HEK293T (cell line): Measurements from ENCODE around the gene TMEM150C.
"Not testable (repeated sequence)": the region's sequence is repeated elsewhere in the genome, so short reads cannot be mapped to it uniquely, and the experiment has no call there.

ENCODE experiments used
- ARNT ChIP-seq: fragments of 450-650 bp; IDR thresholded peaks from 2 replicates; pipeline ENCODE4 v1.6.1; 2017; ENCODE audit warnings: mild to moderate bottlenecking
- CTBP1 ChIP-seq: fragments of 450-650 bp; IDR thresholded peaks from 2 replicates; pipeline ENCODE4 v1.6.1; 2016; ENCODE audit warnings: borderline replicate concordance
- ELF4 ChIP-seq: fragments of 450-650 bp; IDR thresholded peaks from 2 replicates; pipeline ENCODE4 v1.6.1; 2017; ENCODE audit warnings: antibody characterized with exemption
- FOXM1 ChIP-seq: fragments of 450-650 bp; IDR thresholded peaks from 2 replicates; pipeline ENCODE4 v1.6.1; 2017; ENCODE audit warnings: mild to moderate bottlenecking, borderline replicate concordance
- L3MBTL2 ChIP-seq: fragments of 450-650 bp; conservative IDR thresholded peaks from 2 replicates; pipeline ENCODE4 v1.6.1; 2016; ENCODE audit warnings: mild to moderate bottlenecking
- NFRKB ChIP-seq: fragments of 450-650 bp; IDR thresholded peaks from 2 replicates; pipeline ENCODE4 v1.6.1; 2016; ENCODE audit warnings: mild to moderate bottlenecking, moderate library complexity
- SUZ12 ChIP-seq: fragments of 450-650 bp; IDR thresholded peaks from 2 replicates; pipeline ENCODE4 v1.6.1; 2016; ENCODE audit warnings: mild to moderate bottlenecking
- ZNF384 ChIP-seq: fragments of 450-650 bp; IDR thresholded peaks from 2 replicates; pipeline ENCODE4 v1.6.1; 2016
- TF ChIP-seq, protein P1 (sequence below): fragments of 450-650 bp; IDR thresholded peaks from 2 replicates; pipeline ENCODE4 v1.6.1; 2016

DNA sequence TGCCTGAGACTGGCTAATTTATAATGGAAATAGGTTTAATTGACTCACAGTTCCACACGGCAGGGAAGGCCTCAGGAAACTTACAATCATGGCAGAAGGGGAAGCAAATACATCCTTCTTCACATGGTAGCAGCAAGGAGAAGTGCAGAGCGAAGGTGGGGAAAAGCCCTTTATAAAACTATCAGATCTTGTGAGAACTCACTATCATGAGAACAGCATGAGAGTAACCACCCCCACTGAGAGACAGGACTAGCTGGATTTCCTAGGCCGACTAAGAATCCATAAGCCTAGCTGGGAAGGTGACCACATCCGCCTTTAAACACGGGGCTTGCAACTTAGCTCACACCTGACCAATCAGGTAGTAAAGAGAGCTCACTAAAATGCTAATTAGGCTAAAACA lies 88.7 kb downstream of the TMEM150C start:
- TF ChIP-seq FOXM1, NFRKB, CTBP1, ZNF384, L3MBTL2, SUZ12, ARNT, ELF4: not testable (repeated sequence)
- TF ChIP-seq, protein P1, sequence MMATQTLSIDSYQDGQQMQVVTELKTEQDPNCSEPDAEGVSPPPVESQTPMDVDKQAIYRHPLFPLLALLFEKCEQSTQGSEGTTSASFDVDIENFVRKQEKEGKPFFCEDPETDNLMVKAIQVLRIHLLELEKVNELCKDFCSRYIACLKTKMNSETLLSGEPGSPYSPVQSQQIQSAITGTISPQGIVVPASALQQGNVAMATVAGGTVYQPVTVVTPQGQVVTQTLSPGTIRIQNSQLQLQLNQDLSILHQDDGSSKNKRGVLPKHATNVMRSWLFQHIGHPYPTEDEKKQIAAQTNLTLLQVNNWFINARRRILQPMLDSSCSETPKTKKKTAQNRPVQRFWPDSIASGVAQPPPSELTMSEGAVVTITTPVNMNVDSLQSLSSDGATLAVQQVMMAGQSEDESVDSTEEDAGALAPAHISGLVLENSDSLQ = not testable (repeated sequence)
